Measurements from ENCODE around the gene KIAA1614.

Gene KIAA1614

GRCh38 chr1:180884588-180885300 lies 28.0 kb upstream of the KIAA1614 start:
- Histone ChIP-seq H3K27ac (ENCODE audit: low read length) (no peak overlapping the region), H3K9ac (ENCODE audit: low read length) (no peak overlapping the region), H3K36me3 (replicated peaks; ENCODE audit: low read depth, low read length) (no peaks in the 10 kb centered on the region), H3K4me2 (ENCODE audit: low read length) (no peak overlapping the region), H4K20me1 (ENCODE audit: insufficient read depth, low read length) (no peaks in the 10 kb centered on the region), H3K79me2 (ENCODE audit: low read length) (no peaks in the 10 kb centered on the region), H3K9me3 (ENCODE audit: insufficient read depth, low read length) (no peaks in the 10 kb centered on the region), H3K4me1 (ENCODE audit: low read length) (peaks cover 23% of the 10 kb centered on the region), H3K4me3 (ENCODE audit: low read length) (no peak overlapping the region), H3K27me3 (ENCODE audit: low read depth, low read length) (no peaks in the 10 kb centered on the region), H2AFZ (ENCODE audit: low read depth, low read length) (no peak overlapping the region)
- TF ChIP-seq CTCF (IDR thresholded peaks at IDR 0.05; ENCODE audit: low read depth, low read length) (no peak), EZH2phosphoT487 (IDR thresholded peaks at IDR 0.05; ENCODE audit: low read depth) (no peak)

GRCh38 chr1:180886338-180886737 lies 26.4 kb upstream of the KIAA1614 start:
- Histone ChIP-seq H3K27me3 (ENCODE audit: low read depth, low read length) (no peaks in the 10 kb centered on the region), H3K4me3 (ENCODE audit: low read length) (no peak overlapping the region), H3K27ac (ENCODE audit: low read length) (no peak overlapping the region), H2AFZ (ENCODE audit: low read depth, low read length) (no peak overlapping the region), H3K9me3 (ENCODE audit: insufficient read depth, low read length) (no peaks in the 10 kb centered on the region), H3K4me2 (ENCODE audit: low read length) (no peak overlapping the region), H3K4me1 (ENCODE audit: low read length) (peaks cover 31% of the 10 kb centered on the region), H3K9ac (ENCODE audit: low read length) (no peak overlapping the region), H3K36me3 (replicated peaks; ENCODE audit: low read depth, low read length) (no peaks in the 10 kb centered on the region), H4K20me1 (ENCODE audit: insufficient read depth, low read length) (no peaks in the 10 kb centered on the region), H3K79me2 (ENCODE audit: low read length) (no peaks in the 10 kb centered on the region)
- TF ChIP-seq CTCF (IDR thresholded peaks at IDR 0.05; ENCODE audit: low read depth, low read length): no peak
- TF ChIP-seq EZH2phosphoT487 (IDR thresholded peaks at IDR 0.05; ENCODE audit: low read depth): no peak

- Histone ChIP-seq H3K4me3 (ENCODE audit: low read length) (no peak overlapping the region), H4K20me1 (ENCODE audit: insufficient read depth, low read length) (no peaks in the 10 kb centered on the region), H3K27me3 (ENCODE audit: low read depth, low read length) (no peaks in the 10 kb centered on the region), H3K27ac (ENCODE audit: low read length) (no peak overlapping the region), H3K79me2 (ENCODE audit: low read length) (no peaks in the 10 kb centered on the region), H3K36me3 (replicated peaks; ENCODE audit: low read depth, low read length) (no peaks in the 10 kb centered on the region), H2AFZ (ENCODE audit: low read depth, low read length) (no peak overlapping the region), H3K4me1 (ENCODE audit: low read length) (peaks cover 23% of the 10 kb centered on the region), H3K9ac (ENCODE audit: low read length) (no peak overlapping the region), H3K9me3 (ENCODE audit: insufficient read depth, low read length) (no peaks in the 10 kb centered on the region), H3K4me2 (ENCODE audit: low read length) (no peak overlapping the region)
- TF ChIP-seq CTCF (IDR thresholded peaks at IDR 0.05; ENCODE audit: low read depth, low read length) (no peak), EZH2phosphoT487 (IDR thresholded peaks at IDR 0.05; ENCODE audit: low read depth) (no peak)
These were observed 24.9 kb upstream of the KIAA1614 start for GRCh38 chr1:180887841-180888240.

- peak overlapping the region; percentile 70 for H3K27ac ChIP-seq (ENCODE audit: low read length)
- H2AFZ ChIP-seq (ENCODE audit: low read depth, low read length): no peak overlapping the region
- peak overlapping the region; percentile 15; the same call in 1 of the 2 replicates for H3K4me3 ChIP-seq (ENCODE audit: low read length)
- no peaks in the 10 kb centered on the region for H3K36me3 ChIP-seq (replicated peaks; ENCODE audit: low read depth, low read length)
- peaks cover 23% of the 10 kb centered on the region for H3K4me1 ChIP-seq (ENCODE audit: low read length)
- H3K79me2 ChIP-seq (ENCODE audit: low read length): no peaks in the 10 kb centered on the region
- no peaks in the 10 kb centered on the region for H4K20me1 ChIP-seq (ENCODE audit: insufficient read depth, low read length)
- peak overlapping the region; percentile 23; the same call in 1 of the 2 replicates for H3K9ac ChIP-seq (ENCODE audit: low read length)
- H3K9me3 ChIP-seq (ENCODE audit: insufficient read depth, low read length): no peaks in the 10 kb centered on the region
- H3K27me3 ChIP-seq (ENCODE audit: low read depth, low read length): no peaks in the 10 kb centered on the region
- H3K4me2 ChIP-seq (ENCODE audit: low read length): peak overlapping the region; percentile 54
- TF ChIP-seq CTCF (IDR thresholded peaks at IDR 0.05; ENCODE audit: low read depth, low read length) (no peak), EZH2phosphoT487 (IDR thresholded peaks at IDR 0.05; ENCODE audit: low read depth) (no peak)
These were observed 23.8 kb upstream of the KIAA1614 start for GRCh38 chr1:180888870-180889269.
